Smooth muscle cell (in vitro differentiated cells): Measurements from ENCODE around the gene NDUFS2. TPM values are rescaled to one million over a fixed set of nuclear protein-coding genes. Genes with fewer than 3 reads are reported as not detected.

Experiments
- DNase-seq: peaks from one replicate; lab custom pipeline; 2025; ENCODE audit not compliant: unreplicated experiment; lab: John Stamatoyannopoulos, UW
- H2AFZ ChIP-seq: fragments of 200-600 bp; sonication (generic); 2 replicates; pipeline ENCODE4 v1.6.0; 2016; ENCODE audit warnings: antibody characterized with exemption, low read depth, mild to moderate bottlenecking
- H3F3A ChIP-seq: fragments of 200-600 bp; sonication (generic); 2 replicates; pipeline ENCODE4 v1.6.0; 2017; ENCODE audit warnings: antibody characterized with exemption, low read depth
- H3K27ac ChIP-seq: fragments of 200-600 bp; sonication (generic); 2 replicates; pipeline ENCODE4 v1.5.1; 2016; ENCODE audit warnings: low read depth, mild to moderate bottlenecking
- H3K27me3 ChIP-seq: fragments of 200-600 bp; sonication (generic); 2 replicates; pipeline ENCODE4 v1.6.1; 2016; ENCODE audit warnings: low read depth, mild to moderate bottlenecking
- H3K36me3 ChIP-seq: fragments of 200-600 bp; sonication (generic); 2 replicates; pipeline ENCODE4 v1.5.1; 2016; ENCODE audit warnings: low read depth
- H3K4me1 ChIP-seq: fragments of 200-600 bp; sonication (generic); 2 replicates; pipeline ENCODE4 v1.5.1; 2016; ENCODE audit warnings: low read depth
- H3K4me2 ChIP-seq: fragments of 200-600 bp; sonication (generic); 2 replicates; pipeline ENCODE4 v1.6.0; 2016; ENCODE audit warnings: mild to moderate bottlenecking
- H3K4me3 ChIP-seq: fragments of 200-600 bp; sonication (generic); 2 replicates; pipeline ENCODE4 v1.5.1; 2016; ENCODE audit warnings: mild to moderate bottlenecking
- H3K79me2 ChIP-seq: fragments of 200-600 bp; sonication (generic); 2 replicates; pipeline ENCODE4 v1.6.0; 2016; ENCODE audit warnings: low read depth, mild to moderate bottlenecking
- H3K9ac ChIP-seq: fragments of 200-600 bp; sonication (generic); 2 replicates; pipeline ENCODE4 v1.6.0; 2016; ENCODE audit warnings: low read depth
- H3K9me3 ChIP-seq: fragments of 200-600 bp; sonication (generic); replicated peaks from 2 replicates; pipeline ENCODE4 v1.5.1; 2016; ENCODE audit warnings: low read depth
- H4K20me1 ChIP-seq: fragments of 200-600 bp; sonication (generic); 2 replicates; pipeline ENCODE4 v1.6.0; 2016; ENCODE audit warnings: low read depth
- CTCF ChIP-seq: fragments of 200-600 bp; sonication (generic); IDR thresholded peaks from 2 replicates; pipeline ENCODE4 v1.5.1; 2017; ENCODE audit warnings: borderline replicate concordance, mild to moderate bottlenecking, antibody characterized with exemption; ENCODE audit not compliant: insufficient read depth, poor library complexity, severe bottlenecking
- WGBS: methylation state at CpG from one replicate; pipeline ENCODE4 v1.1.7; 2016; ENCODE audit warnings: low lambda C conversion rate; 5-methylcytosine and 5-hydroxymethylcytosine counted together
- polyA plus RNA-seq: library from polyadenylated mRNA; unstranded; fragments of >200 nt; fragmentation: Nextera tagmentation; extraction: Ambion mirVana; gene quantifications from 2 replicates; pipeline ENCODE4 v1.2.1, GENCODE V29; 2016
- total RNA-seq: library from RNA; depleted of rRNA; stranded (reverse); fragments of >200 nt; gene quantifications from 2 replicates; pipeline ENCODE4 v1.2.3, GENCODE V29; 2014

Gene NDUFS2
- total and polyA plus RNA-seq, 2 experiments from 2014 or later: 58.1 to 139 TPM

- DNase-seq: no peak
- H3K79me2 ChIP-seq: no peaks in the 10 kb centered on the region
- H3K4me3 ChIP-seq: no peak overlapping the region
- no peaks in the 10 kb centered on the region for H3K9me3 ChIP-seq
- H2AFZ ChIP-seq: no peak overlapping the region
- peaks cover 7% of the 10 kb centered on the region for H3K4me1 ChIP-seq
- no peak overlapping the region for H3K27ac ChIP-seq
- no peaks in the 10 kb centered on the region for H3K36me3 ChIP-seq
- no peak overlapping the region for H3K4me2 ChIP-seq
- 89% methylated on average over 5 of the region's 5 CpGs for WGBS
- TF ChIP-seq CTCF: peak; percentile 11
- H4K20me1 ChIP-seq: no peaks in the 10 kb centered on the region
- no peaks in the 10 kb centered on the region for H3F3A ChIP-seq
- H3K9ac ChIP-seq: no peak overlapping the region
- no peaks in the 10 kb centered on the region for H3K27me3 ChIP-seq
Measured at GRCh38 chr1:161171191-161171590, 31.0 kb upstream of the NDUFS2 start.

DNA sequence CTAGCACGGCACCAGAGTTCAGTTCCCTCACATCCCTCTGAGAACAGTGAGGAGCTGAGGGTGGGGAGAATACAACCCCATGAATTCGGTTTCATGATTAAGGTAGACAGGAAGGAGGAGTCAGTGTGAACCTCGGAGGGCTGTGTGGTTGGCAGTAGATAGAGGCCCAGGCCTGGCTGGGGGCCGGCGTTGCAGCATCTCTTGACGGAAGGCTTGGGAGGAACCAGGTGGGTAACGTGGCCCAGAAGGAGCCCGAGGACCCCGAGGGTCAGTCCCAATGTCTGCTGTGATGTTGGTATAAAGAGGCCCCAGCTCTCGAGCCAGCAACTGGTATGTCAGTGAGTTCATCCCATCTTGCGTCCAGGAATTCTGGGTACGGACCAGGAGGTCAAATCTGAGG is 30.5 kb upstream of the NDUFS2 start:
- no peaks in the 10 kb centered on the region for H3K36me3 ChIP-seq
- no peak overlapping the region for H3K4me2 ChIP-seq
- H3K4me1 ChIP-seq: peaks cover 12% of the 10 kb centered on the region
- H3K79me2 ChIP-seq: peaks cover 5% of the 10 kb centered on the region
- H3K9me3 ChIP-seq: no peaks in the 10 kb centered on the region
- no peak overlapping the region for H3K9ac ChIP-seq
- H2AFZ ChIP-seq: no peak overlapping the region
- no peak overlapping the region for H3K4me3 ChIP-seq
- H4K20me1 ChIP-seq: no peaks in the 10 kb centered on the region
- no peaks in the 10 kb centered on the region for H3F3A ChIP-seq
- no peaks in the 10 kb centered on the region for H3K27me3 ChIP-seq
- no peak for DNase-seq
- no peak for TF ChIP-seq CTCF
- H3K27ac ChIP-seq: no peak overlapping the region
- WGBS: 95% methylated on average over 12 of the region's 12 CpGs

DNA sequence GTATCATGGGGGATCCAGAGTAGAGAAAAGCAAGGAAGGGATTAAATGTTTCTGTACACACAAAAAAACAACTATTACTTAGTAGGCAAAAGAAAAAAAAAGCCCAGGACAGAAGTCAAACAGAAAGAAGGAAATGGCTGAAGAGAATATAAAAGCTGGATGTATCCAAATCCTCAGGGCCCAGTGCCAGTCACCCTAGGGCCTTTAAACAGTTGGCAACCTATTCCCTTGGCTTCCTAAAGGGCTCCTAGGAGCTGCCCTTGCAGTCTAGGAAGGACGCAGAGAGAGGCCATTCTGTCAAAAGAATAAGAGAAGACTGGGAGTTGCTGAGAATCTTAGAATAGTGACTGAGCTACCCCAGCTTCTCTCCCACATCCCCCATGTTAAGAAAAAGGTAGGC is 29.8 kb upstream of the NDUFS2 start:
- H2AFZ ChIP-seq: no peak overlapping the region
- H3K36me3 ChIP-seq: no peaks in the 10 kb centered on the region
- no peak overlapping the region for H3K4me3 ChIP-seq
- H3K9ac ChIP-seq: no peak overlapping the region
- TF ChIP-seq CTCF: no peak
- no peaks in the 10 kb centered on the region for H3K9me3 ChIP-seq
- no peaks in the 10 kb centered on the region for H3F3A ChIP-seq
- no peaks in the 10 kb centered on the region for H3K27me3 ChIP-seq
- 83% methylated on average over 1 of the region's 1 CpG for WGBS
- H4K20me1 ChIP-seq: no peaks in the 10 kb centered on the region
- no peak for DNase-seq
- H3K27ac ChIP-seq: no peak overlapping the region
- peaks cover 8% of the 10 kb centered on the region for H3K4me1 ChIP-seq
- no peak overlapping the region for H3K4me2 ChIP-seq
- H3K79me2 ChIP-seq: peaks cover 10% of the 10 kb centered on the region

- Histone ChIP-seq H3K36me3 (no peaks in the 10 kb centered on the region), H3K9ac (no peak overlapping the region), H4K20me1 (no peaks in the 10 kb centered on the region), H3K4me1 (peaks cover 7% of the 10 kb centered on the region), H2AFZ (no peak overlapping the region), H3K27ac (no peak overlapping the region), H3K9me3 (no peaks in the 10 kb centered on the region), H3F3A (no peaks in the 10 kb centered on the region), H3K4me2 (no peak overlapping the region), H3K79me2 (peaks cover 10% of the 10 kb centered on the region), H3K27me3 (no peaks in the 10 kb centered on the region), H3K4me3 (no peak overlapping the region)
- WGBS: 83% methylated on average over 4 of the region's 4 CpGs
- no peak for TF ChIP-seq CTCF
- DNase-seq: no peak
Measured at GRCh38 chr1:161172776-161173376, 29.3 kb upstream of the NDUFS2 start.
